Activated CD8-positive, alpha-beta memory T cell treated with anti-CD3 and anti-CD28 coated beads for 24 hours (primary cell): ENCODE results near the gene ZNF143.
"Not testable (repeated sequence)": the region's sequence is repeated elsewhere in the genome, so short reads cannot be mapped to it uniquely, and the experiment has no call there.

Source experiments
- DNase-seq: peaks from one replicate; pipeline ENCODE4 v3.0.0-alpha.2; 2020

ZNF143 gene

GRCh38 chr11:9460322-9461062, at the start of gene ZNF143:
ZNF143 (plus strand) TSS chr11:9461012; CDS start chr11:9471309, 10,297 bp downstream.
- peak; percentile 100 for DNase-seq

DNA sequence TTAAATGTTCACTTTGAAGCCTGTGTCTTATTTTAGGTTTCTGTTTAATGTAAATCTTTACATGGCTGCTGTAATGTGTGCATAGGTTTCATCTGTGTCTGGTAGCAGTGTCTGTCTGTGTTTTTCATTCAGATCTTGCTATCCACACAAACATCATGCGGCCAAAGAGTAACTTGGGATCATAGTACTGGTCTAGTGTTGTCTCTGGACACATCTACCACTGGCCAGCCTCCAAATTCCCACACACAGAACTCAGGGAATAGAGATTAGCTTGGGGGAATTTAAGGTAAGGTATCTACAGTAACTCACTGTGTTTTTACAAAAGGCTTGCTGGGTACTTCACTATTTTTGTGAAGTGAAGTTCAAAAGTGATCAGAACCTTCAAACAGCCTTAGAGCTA, 32.1 kb upstream of the ZNF143 start:
- DNase-seq = no peak

GRCh38 chr11:9438611-9439010, 22.2 kb upstream of the ZNF143 start:
- DNase-seq = no peak

DNA sequence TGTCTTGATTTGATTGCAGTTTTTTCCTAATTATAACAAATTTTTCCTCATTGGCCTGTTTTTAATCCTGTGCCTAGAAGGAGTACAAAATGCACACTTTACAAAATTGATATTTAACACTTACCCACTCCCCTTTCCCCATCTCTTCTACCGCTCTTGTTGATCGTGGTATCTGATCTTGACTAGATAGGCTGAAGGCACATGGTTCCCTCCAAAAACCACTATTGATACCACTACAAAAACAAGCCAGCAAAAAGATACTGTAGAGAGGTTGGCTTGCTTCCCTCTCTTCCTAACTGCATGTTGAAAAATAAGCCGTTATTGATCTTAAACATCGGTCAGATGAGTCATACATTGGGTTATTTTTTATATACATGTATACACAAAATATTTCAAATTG, 14.6 kb upstream of the ZNF143 start:
- no peak for DNase-seq

DNA sequence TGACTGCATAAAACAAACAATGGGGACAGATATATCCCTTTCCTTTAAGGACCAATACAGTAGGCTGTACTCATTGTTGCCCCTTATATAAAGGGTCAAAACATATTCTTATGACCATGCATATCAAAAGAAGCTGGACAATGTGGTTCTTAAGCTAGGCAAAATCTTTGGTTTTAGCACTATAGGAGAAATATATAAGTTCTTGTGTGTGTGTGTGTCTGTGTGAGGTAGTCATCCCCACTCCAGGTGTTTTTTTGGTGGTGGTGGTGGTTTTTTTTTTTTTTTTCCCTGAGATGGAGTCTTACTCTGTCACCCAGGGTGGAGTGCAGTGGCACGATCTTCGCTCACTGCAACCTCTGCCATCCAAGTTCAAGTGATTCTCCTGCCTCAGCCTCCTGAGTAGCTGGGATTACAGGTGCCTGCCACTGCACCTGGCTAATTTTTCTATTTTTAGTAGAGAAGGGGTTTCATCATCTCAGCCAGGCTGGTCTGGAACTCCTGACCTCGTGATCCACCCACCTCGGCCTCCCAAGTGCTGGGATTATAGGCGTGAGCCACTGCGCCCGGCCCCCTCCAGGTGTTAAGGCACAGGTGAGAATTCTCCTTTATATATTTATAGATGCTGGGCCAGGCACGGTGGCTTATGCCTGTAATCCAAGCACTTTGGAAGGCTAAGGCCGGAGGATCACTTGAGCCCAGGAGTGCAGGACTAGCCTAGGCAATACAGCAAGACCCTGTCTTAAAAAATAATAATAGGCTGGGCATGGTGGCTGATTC, 12.0 kb upstream of the ZNF143 start:
- DNase-seq = no peak

GRCh38 chr11:9452023-9452422, 8.8 kb upstream of the ZNF143 start:
- not testable (repeated sequence) for DNase-seq

DNA sequence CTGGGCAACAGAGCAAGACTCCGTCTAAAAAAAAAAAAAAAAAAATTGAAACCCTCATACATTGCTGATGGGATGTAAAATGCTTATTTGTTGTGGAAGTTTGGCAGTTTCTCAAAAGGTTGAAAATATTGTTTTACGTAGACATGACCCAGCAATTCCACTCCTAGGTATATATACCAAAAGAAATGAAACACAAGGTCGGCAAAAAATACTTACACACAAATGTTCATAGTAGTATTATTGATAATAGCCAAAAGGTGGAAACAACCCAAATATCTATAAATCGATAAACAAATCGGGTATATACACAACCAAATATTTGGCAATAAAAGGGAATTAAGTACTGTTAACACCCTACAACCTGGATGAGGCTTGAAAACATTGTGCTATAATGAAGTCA, 5.1 kb upstream of the ZNF143 start:
- DNase-seq = no peak

DNA sequence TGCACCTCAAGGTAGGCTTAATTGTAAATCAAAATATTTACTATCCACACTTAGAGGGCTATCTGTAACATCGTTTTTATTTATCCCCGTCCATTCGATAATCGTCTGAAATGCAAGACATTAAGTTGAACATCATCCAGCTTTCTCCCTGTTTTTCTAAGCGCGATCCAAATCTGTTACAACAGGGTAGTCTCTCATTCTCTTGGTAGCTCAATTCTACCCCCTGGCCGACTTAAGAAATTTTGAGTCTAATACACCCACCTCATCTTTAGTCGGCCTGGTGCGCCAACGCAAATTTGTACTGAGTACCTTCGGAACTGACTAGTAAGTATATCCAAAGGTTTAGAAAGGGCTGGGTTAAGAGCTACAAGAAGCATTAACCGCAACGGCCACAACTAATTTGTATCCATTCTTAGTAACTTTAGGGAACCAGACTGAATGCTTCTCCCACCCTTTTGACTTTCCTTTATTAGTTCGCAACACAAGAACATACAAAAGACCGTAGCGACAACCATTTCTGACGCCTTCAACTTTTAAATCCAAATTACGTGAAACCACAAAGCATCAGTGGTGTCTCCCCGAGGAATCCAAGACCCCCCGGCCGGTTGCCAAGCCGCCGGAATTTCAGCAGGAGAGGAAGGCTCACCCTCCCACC, 1.0 kb upstream of the ZNF143 start:
- DNase-seq = peak; percentile 69

GRCh38 chr11:9461063-9461759, 399 bp downstream of the ZNF143 start:
- DNase-seq = peak; percentile 93

DNA sequence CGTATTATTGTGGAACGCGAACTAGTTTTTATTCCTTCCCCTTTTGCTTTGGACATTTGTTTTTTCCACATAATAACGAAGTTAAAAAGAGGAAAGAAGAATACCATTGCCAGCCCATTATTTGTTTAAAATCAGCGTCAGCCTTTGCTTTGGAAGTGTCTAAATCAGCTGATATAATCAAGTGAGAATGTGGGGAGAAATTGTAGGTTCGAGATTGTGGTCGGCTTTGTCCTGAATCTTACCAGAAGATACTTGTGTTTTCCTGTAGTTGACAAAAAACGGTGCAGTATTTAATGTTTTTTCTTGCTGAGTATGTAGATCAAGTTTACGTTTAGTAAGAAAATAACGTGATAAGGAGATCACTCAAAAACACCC, 935 bp downstream of the ZNF143 start:
- DNase-seq = no peak

DNA sequence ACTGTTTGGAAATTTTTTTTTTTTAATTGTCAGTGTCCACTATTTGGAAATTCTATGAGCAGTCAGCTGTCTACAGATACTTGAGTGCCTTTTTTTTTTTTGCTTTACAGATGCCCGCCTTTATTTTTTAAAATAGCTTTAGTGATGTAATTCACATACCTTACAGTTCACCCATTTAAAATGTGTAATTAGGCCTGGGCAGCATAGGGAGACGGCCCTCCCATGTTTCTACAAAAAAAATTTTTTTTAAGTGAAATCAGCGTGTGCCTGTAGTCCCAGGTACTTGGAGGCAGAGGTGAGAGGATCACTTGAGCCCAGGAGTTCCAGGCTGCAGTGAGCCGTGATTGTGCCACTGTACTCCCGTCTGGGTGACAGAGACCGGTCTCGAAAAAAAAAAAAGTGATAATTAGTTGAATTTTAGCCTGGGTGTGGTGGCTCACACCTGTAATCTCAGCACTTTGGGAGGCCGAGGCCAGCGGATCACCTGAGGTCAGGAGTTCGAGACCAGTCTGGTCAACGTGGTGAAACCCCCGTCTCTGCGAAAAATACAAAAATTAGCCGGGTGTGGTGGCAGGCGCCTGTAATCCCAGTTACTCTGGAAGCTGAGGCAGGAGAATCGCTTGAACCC, 1.5 kb downstream of the ZNF143 start:
- DNase-seq = no peak

- no peak for DNase-seq
Observed at GRCh38 chr11:9462806-9463537, 2.2 kb downstream of the ZNF143 start.

GRCh38 chr11:9470765-9471164, 10.0 kb downstream of the ZNF143 start:
- DNase-seq = no peak

DNA sequence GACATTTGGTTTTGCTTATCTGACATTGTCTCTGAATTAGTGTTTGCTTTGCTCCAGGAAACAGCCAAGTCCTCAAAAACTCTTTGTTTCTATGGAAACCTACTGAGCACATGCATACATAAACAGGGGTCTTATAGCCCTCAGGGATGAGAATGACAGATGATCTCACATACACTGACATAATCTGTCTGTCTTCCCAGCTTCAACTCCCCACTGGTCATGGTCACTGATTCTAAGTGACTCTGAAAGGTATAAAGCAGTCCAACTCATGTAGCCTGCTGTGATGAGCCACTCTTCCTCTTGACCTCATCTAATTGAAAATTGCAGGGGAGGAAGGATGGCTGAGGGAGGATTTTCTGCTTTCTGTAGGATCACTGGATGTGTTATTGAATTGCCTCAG, 12.6 kb downstream of the ZNF143 start:
- DNase-seq = no peak

- DNase-seq = no peak
Observed at GRCh38 chr11:9479899-9480298, 19.1 kb downstream of the ZNF143 start.

GRCh38 chr11:9489080-9489765, 28.4 kb downstream of the ZNF143 start:
- DNase-seq = no peak

DNA sequence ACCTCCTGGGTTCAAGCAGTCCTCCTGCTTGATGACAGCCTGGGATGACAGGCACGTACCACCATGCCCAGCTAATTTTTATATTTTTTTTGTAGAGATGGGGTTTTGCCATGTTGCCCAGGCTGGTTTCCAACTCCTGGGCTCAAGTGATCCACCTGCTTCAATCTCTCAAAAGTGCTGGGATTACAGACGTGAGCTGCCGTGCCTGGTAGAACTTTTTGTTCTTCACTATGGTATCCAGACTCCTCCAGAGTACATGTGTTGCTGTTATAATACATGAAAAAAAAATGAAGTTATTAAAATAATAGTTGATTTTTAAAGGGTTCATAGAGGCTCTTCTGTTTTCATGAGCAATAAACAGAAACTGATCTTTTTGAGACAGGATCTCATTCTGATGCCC, 29.6 kb downstream of the ZNF143 start:
- DNase-seq = no peak

- DNase-seq = no peak
Observed at GRCh38 chr11:9493492-9493891, 32.7 kb downstream of the ZNF143 start.

DNA sequence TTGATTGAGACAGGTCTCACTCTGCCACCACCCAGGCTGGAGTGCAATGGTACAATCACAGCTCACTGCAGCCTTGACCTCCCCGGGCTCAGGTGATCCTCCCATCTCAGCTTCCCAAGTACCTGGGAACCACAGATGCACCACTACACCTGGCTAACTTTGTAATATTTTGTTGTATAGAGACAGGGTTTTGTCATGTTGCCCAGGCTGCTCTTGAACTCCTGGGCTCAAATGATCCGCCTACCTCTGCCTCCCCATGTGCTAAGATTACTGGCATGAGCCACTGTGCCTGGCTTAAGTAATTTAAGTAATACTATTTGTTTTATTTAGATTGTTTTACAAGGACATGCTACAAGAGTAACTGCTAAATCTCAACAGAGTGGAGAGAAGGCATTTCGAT, 33.5 kb downstream of the ZNF143 start:
- DNase-seq = no peak

- no peak for DNase-seq
Observed at GRCh38 chr11:9495803-9496514, 35.1 kb downstream of the ZNF143 start.
